GM19455 (cell line): ENCODE results near the gene SLC35B2.
A peak's percentile ranks its signal among the peaks of the same experiment; 100 is the strongest.

ENCODE experiments used
- ATAC-seq: cut with Tn5 transposase; IDR thresholded peaks from one replicate; pipeline ENCODE4 v1.9.1; 2021; ENCODE audit not compliant: unreplicated experiment

The SLC35B2 gene

GRCh38 chr6:44222486-44223318 lies 34.6 kb downstream of the SLC35B2 start:
- no peak for ATAC-seq

- ATAC-seq = no peak
Observed at GRCh38 chr6:44221961-44222335, 35.4 kb downstream of the SLC35B2 start.

- peak; percentile 37 for ATAC-seq
Observed at GRCh38 chr6:44221291-44221960, 35.9 kb downstream of the SLC35B2 start.

GRCh38 chr6:44220913-44221290 lies 36.4 kb downstream of the SLC35B2 start:
- no peak for ATAC-seq

GRCh38 chr6:44219815-44220784 lies 37.2 kb downstream of the SLC35B2 start:
- no peak for ATAC-seq

GRCh38 chr6:44219053-44219814 lies 38.1 kb downstream of the SLC35B2 start:
- ATAC-seq = peak; percentile 58

- ATAC-seq = no peak
Observed at GRCh38 chr6:44217332-44218143, 39.8 kb downstream of the SLC35B2 start.

- ATAC-seq = no peak
Observed at GRCh38 chr6:44216677-44217331, 40.5 kb downstream of the SLC35B2 start, which contains the start of gene MYMX. Gene MYMX, plus strand, starts transcription at chr6:44216926. Its CDS starts 546 bp downstream, at chr6:44217472.

- no peak for ATAC-seq
Observed at GRCh38 chr6:44214307-44214706, 43.0 kb downstream of the SLC35B2 start.

- ATAC-seq = no peak
Observed at GRCh38 chr6:44211284-44211683, 46.0 kb downstream of the SLC35B2 start.

GRCh38 chr6:44207966-44208365 lies 49.4 kb downstream of the SLC35B2 start:
- no peak for ATAC-seq
